Stimulated activated CD4-positive, alpha-beta T cell treated with anti-CD3 and anti-CD28 coated beads, Interleukin-1b, Interleukin-23, amount 100 ng/mL, for 1 hour (primary cell): Measurements from ENCODE around the gene REELD1.
A peak's percentile ranks its signal among the peaks of the same experiment; 100 is the strongest.

Source experiments
- DNase-seq, 2 donors: peaks; one replicate each; pipeline ENCODE4 v3.0.0-alpha.2; 2020; ENCODE audit warnings: low read depth in 2 of 2

The REELD1 gene

GRCh38 chr4:146224326-146224966, 10.1 kb downstream of the REELD1 start:
- no peak for DNase-seq

GRCh38 chr4:146229406-146229805, 15.1 kb downstream of the REELD1 start:
- DNase-seq = no peak

DNA sequence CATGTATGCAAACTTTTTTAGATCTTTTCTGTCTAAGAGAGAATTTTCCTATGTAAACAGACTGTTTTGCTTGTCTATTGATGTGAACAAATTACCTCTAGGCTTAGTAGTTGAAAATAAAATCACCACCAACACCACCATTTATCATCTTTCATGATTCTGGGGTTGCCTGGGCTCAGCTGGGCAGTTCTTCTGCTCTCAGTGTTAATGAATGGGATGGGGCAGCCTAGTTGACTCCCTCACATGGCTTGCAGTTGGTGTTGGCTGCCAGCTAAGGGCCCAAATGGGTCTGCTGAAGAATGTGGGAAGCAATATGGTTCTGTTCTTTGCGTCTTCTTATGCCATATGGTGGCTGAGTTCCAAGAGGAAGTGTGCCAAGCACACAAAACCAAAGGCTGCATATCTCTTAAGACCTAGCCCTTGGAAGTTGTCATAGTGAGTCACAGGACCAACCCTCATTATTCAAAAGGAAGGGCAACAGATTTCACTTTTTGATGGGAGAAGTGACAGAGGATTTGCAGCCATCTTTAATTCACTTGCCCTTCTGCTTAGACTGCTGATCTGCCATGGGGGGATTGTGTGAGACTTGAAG, 17.9 kb downstream of the REELD1 start:
- DNase-seq = no peak

DNA sequence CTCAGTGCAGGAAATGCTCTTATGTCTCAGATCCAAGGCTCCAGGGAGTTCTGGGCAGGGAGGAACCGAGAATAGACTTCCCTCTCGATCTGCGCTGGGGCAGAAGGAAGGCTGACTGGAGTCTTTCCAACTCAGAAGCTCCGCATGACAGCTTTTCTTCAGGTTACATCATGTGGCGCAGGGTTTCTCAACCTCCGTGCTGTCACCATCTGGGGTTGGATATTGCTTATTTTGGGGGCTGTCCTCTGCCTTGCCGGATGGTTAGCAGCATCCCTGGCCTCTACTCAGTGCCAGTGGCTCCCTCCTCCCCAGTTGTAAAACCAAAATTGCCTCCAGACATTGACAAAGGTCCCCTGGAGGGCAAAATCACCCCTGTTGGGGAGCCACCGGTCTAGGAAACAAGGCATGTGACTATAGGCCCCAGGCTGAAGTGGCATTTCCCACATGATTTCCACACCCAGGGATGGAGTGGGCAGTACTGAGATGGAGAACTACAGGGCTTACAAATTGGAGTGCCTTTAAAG, 21.4 kb downstream of the REELD1 start:
- DNase-seq = no peak

GRCh38 chr4:146236216-146236615, 21.9 kb downstream of the REELD1 start:
- no peak for DNase-seq

- DNase-seq = no peak
Measured at GRCh38 chr4:146237092-146237491, 22.8 kb downstream of the REELD1 start.

DNA sequence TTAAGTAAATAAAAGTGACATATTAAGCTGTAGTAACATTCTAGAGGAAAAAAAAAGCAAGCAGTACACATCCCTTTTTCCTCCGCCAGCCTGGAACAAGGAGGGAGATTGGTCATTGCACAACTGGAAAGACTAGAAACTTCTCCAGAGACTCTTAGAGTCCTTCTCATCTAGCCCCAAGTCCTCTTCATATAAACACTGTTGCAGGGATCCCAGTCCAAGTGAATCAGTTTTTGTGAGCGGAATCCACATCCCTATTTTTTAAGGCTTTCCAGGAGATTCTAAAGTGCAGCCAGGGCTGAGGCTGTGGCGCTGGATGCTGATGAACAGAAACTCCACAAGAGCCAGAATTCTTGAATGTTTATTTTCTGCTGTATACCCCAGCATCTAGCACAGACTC, 23.8 kb downstream of the REELD1 start:
- no peak for DNase-seq

GRCh38 chr4:146243141-146243882, 29.0 kb downstream of the REELD1 start:
- DNase-seq = peak in 1 of 2 donors; percentile 26

GRCh38 chr4:146243883-146244277, 29.5 kb downstream of the REELD1 start:
- DNase-seq = no peak

DNA sequence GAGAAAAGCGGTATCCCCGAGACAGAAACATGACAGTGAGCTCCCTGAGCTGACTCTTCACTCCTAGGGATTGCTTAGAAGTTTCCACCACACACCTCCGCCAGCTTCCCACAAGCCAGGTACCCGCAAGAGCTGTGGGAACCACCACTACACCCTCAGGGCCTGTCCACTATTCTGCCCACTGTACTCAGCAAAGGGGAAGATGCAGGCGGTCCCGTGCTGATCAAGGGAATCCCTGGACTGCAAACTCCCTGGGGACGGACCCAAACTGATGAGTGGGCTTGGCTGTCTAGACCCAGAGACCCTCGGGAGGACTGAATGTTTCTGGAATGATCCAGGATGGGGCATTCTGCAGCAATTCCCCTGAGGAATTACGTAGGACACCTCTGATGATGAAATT, 30.2 kb downstream of the REELD1 start:
- no peak for DNase-seq

- no peak for DNase-seq
Measured at GRCh38 chr4:146245246-146245645, 30.9 kb downstream of the REELD1 start.

- DNase-seq = no peak
Measured at GRCh38 chr4:146245850-146246249, 31.5 kb downstream of the REELD1 start.

- no peak for DNase-seq
Measured at GRCh38 chr4:146246381-146246780, 32.0 kb downstream of the REELD1 start.

GRCh38 chr4:146247356-146247755, 33.0 kb downstream of the REELD1 start:
- no peak for DNase-seq

- DNase-seq = no peak
Measured at GRCh38 chr4:146252969-146253611, 38.8 kb downstream of the REELD1 start.

DNA sequence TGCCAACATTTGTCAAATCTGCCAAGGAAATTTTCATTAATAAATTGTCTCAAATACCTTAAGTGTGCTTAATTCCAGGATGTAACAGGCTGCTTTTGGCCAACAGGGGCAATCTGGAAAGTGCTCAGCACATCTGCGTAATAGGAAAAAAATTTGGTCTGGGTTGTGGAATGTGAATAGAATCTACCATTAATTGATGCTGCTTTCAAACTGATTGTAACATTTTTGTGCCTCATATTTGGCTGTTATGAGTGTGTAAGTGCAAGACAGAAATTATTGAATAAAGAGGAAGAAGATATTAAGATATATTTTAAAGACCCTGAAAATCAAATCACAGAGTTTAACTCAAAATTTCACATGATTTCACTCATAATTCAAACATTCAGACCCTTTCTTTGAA, 41.1 kb downstream of the REELD1 start:
- no peak for DNase-seq

GRCh38 chr4:146255874-146256273, 41.5 kb downstream of the REELD1 start:
- DNase-seq = no peak

DNA sequence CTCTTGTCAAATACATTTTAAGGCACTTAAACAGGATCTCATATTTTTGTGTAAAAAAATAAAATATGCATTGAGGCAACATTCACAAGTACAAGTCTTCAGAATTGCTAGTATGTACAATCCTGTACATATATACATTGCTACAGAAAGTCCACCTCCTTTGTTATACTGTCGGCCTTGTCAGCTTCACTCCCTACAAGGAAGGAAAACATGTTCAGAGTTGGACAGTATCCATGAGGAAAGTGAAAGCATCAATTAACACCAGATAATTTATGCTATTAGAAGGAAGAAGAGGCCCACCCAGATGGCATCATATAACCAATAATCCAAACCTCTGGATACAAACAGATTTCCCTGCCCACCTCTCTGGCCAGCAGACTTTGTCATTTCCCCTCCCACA, 42.0 kb downstream of the REELD1 start:
- DNase-seq = no peak

GRCh38 chr4:146257511-146257910, 43.2 kb downstream of the REELD1 start:
- DNase-seq = no peak

GRCh38 chr4:146260521-146260920, 46.2 kb downstream of the REELD1 start:
- no peak for DNase-seq

GRCh38 chr4:146261041-146261440, 46.7 kb downstream of the REELD1 start:
- DNase-seq = no peak

DNA sequence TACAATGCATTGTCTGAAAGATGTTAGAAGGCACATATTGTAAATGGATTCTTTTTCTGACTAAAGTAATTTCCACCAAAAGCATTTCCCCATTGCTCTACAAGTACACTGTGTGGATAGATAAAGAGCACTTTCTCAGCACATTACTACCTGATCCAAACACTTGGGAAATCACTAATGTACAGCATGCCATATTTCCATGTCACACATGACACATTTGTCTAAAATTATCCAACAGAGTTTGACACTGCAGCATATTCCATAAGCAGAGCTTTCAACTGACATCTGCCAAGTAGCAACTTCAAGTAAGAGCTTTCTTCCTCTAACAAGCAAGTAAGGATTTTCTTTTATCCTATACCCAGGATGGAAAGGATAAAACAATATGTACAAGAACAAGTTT, 49.5 kb downstream of the REELD1 start:
- no peak for DNase-seq
